WERI-Rb-1 (cell line): ENCODE data around the gene VAV3.

Experiments
- DNase-seq: peaks from one replicate; pipeline ENCODE4 v3.0.0-alpha.2; 2020
- H3K27ac ChIP-seq: fragments of 250-450 bp; sonication (Bioruptor Pico); 2 replicates; pipeline ENCODE4 v1.5.1; 2020; ENCODE audit warnings: mild to moderate bottlenecking, moderate library complexity
- H3K27me3 ChIP-seq: fragments of 250-450 bp; sonication (Bioruptor Pico); 2 replicates; pipeline ENCODE4 v1.5.1; 2021; ENCODE audit warnings: mild to moderate bottlenecking, low read depth, moderate library complexity; ENCODE audit not compliant: insufficient read depth, severe bottlenecking
- H3K36me3 ChIP-seq: fragments of 250-450 bp; sonication (Bioruptor Pico); 2 replicates; pipeline ENCODE4 v1.5.1; 2020; ENCODE audit warnings: mild to moderate bottlenecking, moderate library complexity
- H3K4me3 ChIP-seq: 2 replicates; pipeline ENCODE4 v1.5.1; 2011; ENCODE audit warnings: low read depth, mild to moderate bottlenecking, control low read depth, low read length
- H3K9me3 ChIP-seq: fragments of 250-450 bp; sonication (Bioruptor Pico); 2 replicates; pipeline ENCODE4 v1.5.1; 2021; ENCODE audit warnings: mild to moderate bottlenecking, moderate library complexity; ENCODE audit not compliant: severe bottlenecking
- CTCF ChIP-seq: IDR thresholded peaks from 2 replicates; pipeline ENCODE4 v1.5.1; 2011; ENCODE audit warnings: low read depth, mild to moderate bottlenecking, control low read depth, inconsistent platforms, low read length

VAV3 gene

DNA sequence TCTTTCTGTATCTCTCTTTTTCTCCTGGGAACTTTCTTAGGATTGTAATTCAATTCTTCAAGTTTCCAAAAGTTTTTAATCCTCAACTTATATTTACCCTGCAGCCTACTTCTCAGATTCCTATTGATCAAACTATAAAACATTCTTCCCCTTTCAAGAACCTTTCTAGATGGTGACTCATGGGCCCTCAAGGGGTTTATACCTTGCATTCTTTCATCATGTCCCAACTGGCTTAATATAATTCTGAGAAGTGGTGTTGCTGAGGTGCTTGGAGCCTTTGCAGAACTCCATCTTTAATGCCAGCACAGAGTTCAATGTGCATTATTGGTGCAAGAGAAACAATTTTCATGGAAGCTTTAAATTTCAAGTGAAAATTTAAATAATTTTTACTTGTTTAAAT is 273.4 kb downstream of the VAV3 start:
- no peak for TF ChIP-seq CTCF
- no peaks in the 10 kb centered on the region for H3K9me3 ChIP-seq

DNA sequence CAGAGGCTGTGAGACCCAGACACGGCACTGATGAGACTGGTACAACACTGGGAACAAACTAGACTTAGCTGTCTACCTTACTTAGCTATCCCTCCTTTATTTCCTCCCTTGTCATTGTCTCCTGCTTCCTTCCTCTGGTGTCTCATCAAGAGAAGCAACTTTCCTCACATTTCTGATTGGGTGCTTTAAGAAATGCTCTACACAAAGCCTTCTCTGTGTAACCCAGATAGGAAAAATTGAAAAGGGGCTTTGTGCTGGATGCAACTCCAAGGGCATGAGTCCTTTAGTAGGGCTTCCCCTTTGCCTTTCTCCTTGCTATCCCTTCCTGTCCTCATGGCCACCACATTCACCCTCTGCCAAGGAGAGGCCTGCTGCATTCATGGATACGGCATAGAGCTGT is 274.5 kb downstream of the VAV3 start:
- Histone ChIP-seq H3K27ac (no peak overlapping the region), H3K36me3 (no peaks in the 10 kb centered on the region), H3K9me3 (no peaks in the 10 kb centered on the region), H3K4me3 (no peak overlapping the region), H3K27me3 (no peaks in the 10 kb centered on the region)
- TF ChIP-seq CTCF, result no peak
- no peak for DNase-seq

More for the DNA sequence above, 273.4 kb downstream of the VAV3 start:
- Histone ChIP-seq H3K4me3 (no peak overlapping the region), H3K36me3 (no peaks in the 10 kb centered on the region), H3K27me3 (no peaks in the 10 kb centered on the region), H3K27ac (no peak overlapping the region)
- no peak for DNase-seq

GRCh38 chr1:107689733-107690132 is 275.2 kb downstream of the VAV3 start:
- TF ChIP-seq CTCF, result no peak
- H3K36me3 ChIP-seq, result no peaks in the 10 kb centered on the region
- no peak for DNase-seq
- no peak overlapping the region for H3K27ac ChIP-seq
- H3K4me3 ChIP-seq, result no peak overlapping the region
- H3K27me3 ChIP-seq, result no peaks in the 10 kb centered on the region
- H3K9me3 ChIP-seq, result no peaks in the 10 kb centered on the region

DNA sequence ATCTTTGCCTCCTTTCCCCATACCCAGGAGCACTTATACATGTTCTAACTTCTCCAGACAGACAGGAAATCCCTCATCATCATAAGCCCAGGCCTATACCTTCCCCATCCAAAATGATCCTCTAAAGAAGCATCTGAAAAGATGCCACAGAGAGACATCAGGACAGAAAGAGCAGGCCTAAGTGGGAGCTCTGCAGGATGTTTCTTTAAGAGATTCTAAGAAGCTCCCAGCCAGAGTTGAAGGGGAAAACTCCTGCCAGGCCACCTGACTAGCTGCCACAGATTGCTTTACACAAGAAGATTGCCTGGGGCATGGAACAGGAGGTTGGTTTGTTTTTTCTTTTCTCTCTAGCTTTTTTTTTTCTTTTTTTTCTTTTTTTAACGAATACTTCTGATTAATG is 275.8 kb downstream of the VAV3 start:
- no peak for DNase-seq
- TF ChIP-seq CTCF, result no peak
- Histone ChIP-seq H3K36me3 (no peaks in the 10 kb centered on the region), H3K4me3 (no peak overlapping the region), H3K27me3 (no peaks in the 10 kb centered on the region), H3K9me3 (no peaks in the 10 kb centered on the region), H3K27ac (no peak overlapping the region)

- H3K27ac ChIP-seq, result no peak overlapping the region
- no peaks in the 10 kb centered on the region for H3K36me3 ChIP-seq
- DNase-seq, result no peak
- TF ChIP-seq CTCF, result no peak
- H3K4me3 ChIP-seq, result no peak overlapping the region
- H3K9me3 ChIP-seq, result no peaks in the 10 kb centered on the region
- no peaks in the 10 kb centered on the region for H3K27me3 ChIP-seq
Observed at GRCh38 chr1:107687849-107688753, 276.9 kb downstream of the VAV3 start.
